ENCODE results near the gene SNRK.

- TF ChIP-seq CTCF (IDR thresholded peaks at IDR 0.05) (no peak), POLR2A (IDR thresholded peaks at IDR 0.05) (no peak), EP300 (IDR thresholded peaks at IDR 0.05) (no peak), POLR2AphosphoS5 (IDR thresholded peaks at IDR 0.05) (no peak)
Measured at GRCh38 chr3:43289841-43290470, 3.6 kb downstream of the SNRK start.

Measured in gastroesophageal sphincter (tissue), 3 donors.